Measurements from ENCODE around the gene DHFR.
"Not testable (repeated sequence)": the region's sequence is repeated elsewhere in the genome, so short reads cannot be mapped to it uniquely, and the experiment has no call there.

DHFR gene

GRCh38 chr5:80654391-80655230 is at the start of gene DHFR, which contains the start of gene MSH3:
TSS of gene DHFR (minus strand) at chr5:80654983. CDS start at chr5:80654489, 494 bp downstream.
TSS of gene MSH3 (plus strand) at chr5:80654652. CDS start at chr5:80654728, 76 bp downstream.
- DNase-seq = peak; percentile 94 to 97

- DNase-seq = no peak
These were observed 49.4 kb upstream of the DHFR start for GRCh38 chr5:80704221-80704620.

- DNase-seq = no peak
These were observed 49.0 kb upstream of the DHFR start for GRCh38 chr5:80703747-80704146.

GRCh38 chr5:80703291-80703690 is 48.5 kb upstream of the DHFR start:
- no peak for DNase-seq

- no peak for DNase-seq
These were observed 46.8 kb upstream of the DHFR start for GRCh38 chr5:80701597-80701996.

GRCh38 chr5:80698369-80698768 is 43.6 kb upstream of the DHFR start:
- no peak for DNase-seq

GRCh38 chr5:80697100-80697499 is 42.3 kb upstream of the DHFR start:
- DNase-seq = no peak

GRCh38 chr5:80696450-80696849 is 41.7 kb upstream of the DHFR start:
- DNase-seq = no peak

- no peak for DNase-seq
These were observed 40.9 kb upstream of the DHFR start for GRCh38 chr5:80695666-80696065.

- DNase-seq = no peak
These were observed 34.8 kb upstream of the DHFR start for GRCh38 chr5:80689627-80690026.

GRCh38 chr5:80688648-80689420 is 34.1 kb upstream of the DHFR start:
- no peak for DNase-seq

- DNase-seq = peak in 1 of 2 experiments; percentile 32
These were observed 32.0 kb upstream of the DHFR start for GRCh38 chr5:80686757-80687156.

GRCh38 chr5:80676706-80677105 is 21.9 kb upstream of the DHFR start:
- no peak for DNase-seq

- DNase-seq = peak; percentile 14 to 79
These were observed 17.5 kb upstream of the DHFR start for GRCh38 chr5:80672140-80672736.

- DNase-seq = no peak
These were observed 13.5 kb upstream of the DHFR start for GRCh38 chr5:80668016-80668969.

- no peak for DNase-seq
These were observed 12.6 kb upstream of the DHFR start for GRCh38 chr5:80667384-80667783.

- no peak for DNase-seq
These were observed 10.3 kb upstream of the DHFR start for GRCh38 chr5:80665057-80665456.

GRCh38 chr5:80662108-80662507 is 7.3 kb upstream of the DHFR start:
- no peak for DNase-seq

- not testable (repeated sequence) for DNase-seq
These were observed 5.9 kb upstream of the DHFR start for GRCh38 chr5:80660661-80661060.

GRCh38 chr5:80659106-80659505 is 4.3 kb upstream of the DHFR start:
- DNase-seq = no peak

GRCh38 chr5:80656425-80656824 is 1.6 kb upstream of the DHFR start:
- peak in 1 of 2 experiments; percentile 44 for DNase-seq

GRCh38 chr5:80655231-80655774 is 520 bp upstream of the DHFR start:
- DNase-seq = peak; percentile 4 to 62

Data from SW 1271 (cell line).